OCI-LY3 (cell line): ENCODE measurements around the gene ZNF827.

Experiments
- CTCF ChIP-seq: fragments of 200-600, 300-600 bp; sonication (generic); IDR thresholded peaks from 2 replicates; pipeline ENCODE4 v1.5.1; 2014; ENCODE audit warnings: antibody characterized with exemption, low read length, low read depth
- EZH2phosphoT487 ChIP-seq: fragments of 200-600 bp; shearing (Covaris generic); IDR thresholded peaks from 2 replicates; pipeline ENCODE4 v1.6.1; 2018; ENCODE audit warnings: antibody characterized with exemption, mixed run types, low read depth

GRCh38 chr4:145743641-145744040 is 195.0 kb downstream of the ZNF827 start:
- no peak for TF ChIP-seq CTCF
- no peak for TF ChIP-seq EZH2phosphoT487
